Right lobe of liver (tissue), 4 donors: Measurements from ENCODE around the gene NID2.

Experiments
- CTCF ChIP-seq, 4 donors: fragments of 200-600 bp in 3 of 4; fragments of 450-650 bp in 1 of 4; IDR thresholded peaks; one replicate each; pipeline versions ENCODE4 v1.5.1 to v1.8.0; 2016 to 2022; ENCODE audit warnings: antibody characterized with exemption in 4 of 4, mild to moderate bottlenecking in 2 of 4
- POLR2A ChIP-seq: fragments of 450-650 bp; IDR thresholded peaks from one replicate; pipeline ENCODE4 v1.6.1; 2017; ENCODE audit warnings: antibody characterized with exemption, mild to moderate bottlenecking
- donor health status: DM: no; HTN: no; CAD: no.
- donor health status: DM: no; HTN: no; CAD: no.
- donor health status: DM: no; HTN: yes; CAD: no.

GRCh38 chr14:52010173-52010693, 58.6 kb downstream of the NID2 start:
- TF ChIP-seq POLR2A (no peak), CTCF (IDR thresholded peaks at IDR 0.05) (no peak)
